Glutamatergic neuron (in vitro differentiated cells): ENCODE data around the gene ACBD3. TPM values are rescaled to one million over a fixed set of nuclear protein-coding genes. Genes with fewer than 3 reads are reported as not detected.
A peak's percentile ranks its signal among the peaks of the same experiment; 100 is the strongest.

Source experiments
- DNase-seq: peaks from one replicate; pipeline ENCODE4 v3.0.0; 2022
- H3K27ac Mint-ChIP-seq: one replicate; pipeline ENCODE4 v1.8.0; 2020; ENCODE audit warnings: mild to moderate bottlenecking, mixed read lengths, inconsistent platforms; ENCODE audit not compliant: unreplicated experiment
- H3K27me3 Mint-ChIP-seq: one replicate; pipeline ENCODE4 v1.8.0; 2020; ENCODE audit warnings: mild to moderate bottlenecking, moderate library complexity, mixed read lengths, inconsistent platforms; ENCODE audit not compliant: unreplicated experiment
- H3K36me3 Mint-ChIP-seq: one replicate; pipeline ENCODE4 v1.8.0; 2020; ENCODE audit warnings: mild to moderate bottlenecking, mixed read lengths, inconsistent platforms; ENCODE audit not compliant: unreplicated experiment
- H3K4me1 Mint-ChIP-seq: one replicate; pipeline ENCODE4 v1.8.0; 2020; ENCODE audit warnings: mild to moderate bottlenecking, low read depth, mixed read lengths, inconsistent platforms; ENCODE audit not compliant: unreplicated experiment
- H3K4me3 Mint-ChIP-seq: one replicate; pipeline ENCODE4 v1.8.0; 2020; ENCODE audit warnings: mild to moderate bottlenecking, mixed read lengths, inconsistent platforms; ENCODE audit not compliant: unreplicated experiment
- H3K9me3 Mint-ChIP-seq: one replicate; pipeline ENCODE4 v1.8.0; 2020; ENCODE audit warnings: mild to moderate bottlenecking, moderate library complexity, mixed read lengths, inconsistent platforms; ENCODE audit not compliant: unreplicated experiment
- CTCF ChIP-seq: fragments of 200-600 bp; sonication (generic); IDR thresholded peaks from one replicate; pipeline ENCODE4 v1.5.0; 2021; ENCODE audit not compliant: partially characterized antibody, unreplicated experiment
- total RNA-seq: library from RNA; stranded (reverse); fragmentation: NEBNext Ultra II Directional; extraction: Animal tissue kit (Norgen Biotek cat#: 25700); gene quantifications from one replicate; pipeline ENCODE4 v1.2.1, GENCODE V29; 2021; ENCODE audit not compliant: unreplicated experiment

ACBD3 gene
- total RNA-seq, 1 donor from 2014 or later, result 33.7 TPM

GRCh38 chr1:226223157-226223785 lies 36.7 kb upstream of the ACBD3 start, which contains the start of gene MIXL1:
MIXL1 (plus strand) TSS chr1:226223664; CDS start chr1:226223682, 18 bp downstream.
- no peak for TF ChIP-seq CTCF
- Mint-ChIP-seq H3K4me3 (peak within 1 kb of the TSS; percentile 83), H3K27ac (no peak within 1 kb of the TSS), H3K27me3 (peaks cover 2% of the 10 kb centered on the region), H3K36me3 (no peaks in the 10 kb centered on the region), H3K4me1 (no peaks in the 10 kb centered on the region), H3K9me3 (peaks cover 1% of the 10 kb centered on the region)
- peak; percentile 50 for DNase-seq

DNA sequence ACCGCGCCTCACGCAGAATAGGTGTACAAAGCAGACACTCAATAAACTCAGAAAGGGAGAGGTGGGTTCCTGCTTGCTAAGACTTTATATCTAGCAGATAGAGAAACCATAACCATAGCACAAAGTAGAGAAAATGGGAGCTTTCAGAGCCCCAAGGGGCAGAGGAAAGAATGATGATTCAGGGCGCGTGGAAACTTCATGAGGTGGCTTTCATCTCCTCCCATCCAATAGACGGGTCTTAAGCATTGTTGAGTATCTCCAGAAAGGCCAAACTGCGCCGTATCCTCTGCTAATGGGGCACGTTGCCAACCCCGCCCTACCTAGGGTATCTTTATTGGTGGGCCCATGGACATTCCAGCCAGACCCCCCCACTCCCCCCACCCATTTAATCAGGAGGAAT lies 36.1 kb upstream of the ACBD3 start:
- Mint-ChIP-seq H3K27me3 (peaks cover 2% of the 10 kb centered on the region), H3K9me3 (peaks cover 1% of the 10 kb centered on the region), H3K27ac (no peak overlapping the region), H3K36me3 (no peaks in the 10 kb centered on the region), H3K4me3 (peak overlapping the region; percentile 57), H3K4me1 (peaks cover under 1% of the 10 kb centered on the region)
- TF ChIP-seq CTCF, result no peak
- no peak for DNase-seq

GRCh38 chr1:226220473-226221189 lies 34.1 kb upstream of the ACBD3 start:
- TF ChIP-seq CTCF, result no peak
- Mint-ChIP-seq H3K4me3 (no peak overlapping the region), H3K36me3 (no peaks in the 10 kb centered on the region), H3K27me3 (peaks cover 3% of the 10 kb centered on the region), H3K9me3 (peaks cover 3% of the 10 kb centered on the region), H3K27ac (no peak overlapping the region), H3K4me1 (peaks cover 12% of the 10 kb centered on the region)
- DNase-seq, result no peak

DNA sequence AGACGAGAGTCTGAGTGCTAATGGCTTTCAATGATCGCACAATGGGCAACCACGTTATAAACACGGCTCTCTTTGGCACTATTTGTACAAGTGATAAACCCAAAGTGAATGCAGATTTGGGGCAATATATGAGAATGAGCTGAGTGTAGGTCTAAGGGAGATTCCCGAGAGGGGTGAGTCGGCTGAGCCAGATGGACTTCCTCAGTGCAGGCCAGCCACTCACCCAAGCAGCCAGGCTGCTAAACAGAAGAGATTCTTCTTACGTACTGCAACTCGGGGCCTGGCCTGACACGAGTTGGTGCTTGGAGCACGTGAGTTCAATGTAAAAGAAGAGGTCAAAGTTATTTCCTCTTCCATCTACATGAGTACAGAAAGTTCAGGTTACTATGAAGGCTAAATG lies 30.7 kb upstream of the ACBD3 start:
- Mint-ChIP-seq H3K27me3 (peaks cover 3% of the 10 kb centered on the region), H3K4me1 (peaks cover 18% of the 10 kb centered on the region), H3K36me3 (no peaks in the 10 kb centered on the region), H3K27ac (peak overlapping the region; percentile 50), H3K4me3 (no peak overlapping the region), H3K9me3 (peaks cover 7% of the 10 kb centered on the region)
- DNase-seq, result no peak
- TF ChIP-seq CTCF, result no peak

GRCh38 chr1:226216056-226216455 lies 29.5 kb upstream of the ACBD3 start:
- Mint-ChIP-seq H3K4me1 (peaks cover 18% of the 10 kb centered on the region), H3K27me3 (peaks cover 3% of the 10 kb centered on the region), H3K27ac (no peak overlapping the region), H3K4me3 (no peak overlapping the region), H3K36me3 (no peaks in the 10 kb centered on the region), H3K9me3 (peaks cover 5% of the 10 kb centered on the region)
- no peak for DNase-seq
- TF ChIP-seq CTCF, result no peak
